Measurements from ENCODE around the gene SCARF2. TPM values are rescaled to one million over a fixed set of nuclear protein-coding genes. Genes with fewer than 3 reads are reported as not detected.
A peak's percentile ranks its signal among the peaks of the same experiment; 100 is the strongest.
"Not testable (repeated sequence)": the region's sequence is repeated elsewhere in the genome, so short reads cannot be mapped to it uniquely, and the experiment has no call there.

SCARF2 gene
- polyA plus RNA-seq, 1 donor = 14.9 TPM

DNA sequence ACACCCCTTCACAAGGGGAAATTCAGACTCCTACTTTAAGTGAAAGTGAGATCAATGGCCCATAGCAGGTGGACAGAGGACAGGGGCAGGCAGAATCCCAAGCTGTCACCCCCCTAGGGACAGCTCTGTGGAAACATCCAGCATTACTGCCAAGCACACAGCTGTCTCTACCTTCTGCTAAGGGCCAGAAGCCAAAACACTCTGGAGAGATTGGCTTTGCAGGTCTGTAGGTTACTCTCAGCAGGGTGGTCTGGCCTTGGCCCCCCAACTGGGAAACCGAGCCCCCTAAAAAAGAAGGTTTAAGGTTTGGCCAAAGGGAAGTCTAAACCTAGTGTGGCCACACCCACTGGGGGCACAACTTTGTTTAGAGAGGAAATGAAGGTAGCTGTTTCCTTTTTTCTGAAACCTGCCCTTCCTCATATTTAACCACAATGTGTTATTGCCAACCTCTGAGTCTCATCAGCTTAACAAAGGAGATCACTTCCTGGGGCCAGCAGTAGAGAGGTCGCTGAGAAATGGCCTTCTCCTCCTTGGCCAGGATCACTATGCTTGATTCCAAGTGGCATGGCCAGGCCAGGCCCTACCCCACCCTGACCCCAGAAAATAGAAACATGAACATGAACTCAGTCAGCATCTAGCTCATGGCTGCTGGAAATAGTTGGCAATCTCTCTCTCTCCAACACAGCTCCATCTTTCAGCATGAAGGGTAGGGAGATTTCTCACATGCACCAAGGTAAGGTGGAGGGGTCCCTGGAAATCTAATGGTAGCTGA lies 25.9 kb upstream of the SCARF2 start:
- DNase-seq = no peak

DNA sequence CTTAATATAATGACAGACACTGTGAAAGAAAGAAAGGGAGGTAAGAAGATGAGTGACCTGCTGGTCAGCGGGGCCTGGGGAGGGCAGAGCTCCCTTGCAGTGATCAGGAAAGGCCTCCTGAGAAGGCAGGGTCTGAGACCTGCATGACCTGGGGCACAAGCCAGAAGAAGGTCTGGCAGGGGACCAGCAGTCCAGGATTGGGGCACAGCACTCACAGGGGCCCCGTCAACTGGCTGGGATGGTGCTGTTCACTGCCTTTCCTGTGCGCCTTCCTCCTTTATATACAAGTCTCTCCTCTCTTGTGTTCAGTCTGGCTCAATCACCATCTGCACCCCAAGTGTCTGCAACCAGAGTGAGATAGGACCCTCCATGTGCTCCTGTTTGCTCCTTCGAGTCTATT lies 22.2 kb upstream of the SCARF2 start:
- DNase-seq = no peak

DNA sequence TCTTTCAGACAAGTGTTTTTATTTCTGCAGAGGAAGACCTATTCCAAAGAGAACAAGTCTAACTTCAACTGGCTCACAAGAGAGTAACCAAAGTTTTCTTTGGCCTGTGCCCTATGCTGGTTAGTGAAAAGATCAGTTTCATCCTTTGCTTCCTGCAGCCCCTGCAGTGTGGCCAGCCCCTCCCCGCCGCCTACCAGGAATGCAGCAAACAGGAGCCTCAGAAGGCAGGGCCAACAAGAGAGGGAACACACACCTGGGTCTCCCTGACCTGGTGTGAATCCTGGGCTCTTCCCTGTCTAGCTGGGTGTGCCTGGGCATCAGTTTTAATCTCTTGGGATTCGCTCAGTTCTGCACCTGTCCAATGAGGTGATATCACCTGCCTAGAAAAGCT lies 21.5 kb upstream of the SCARF2 start:
- DNase-seq = no peak

DNA sequence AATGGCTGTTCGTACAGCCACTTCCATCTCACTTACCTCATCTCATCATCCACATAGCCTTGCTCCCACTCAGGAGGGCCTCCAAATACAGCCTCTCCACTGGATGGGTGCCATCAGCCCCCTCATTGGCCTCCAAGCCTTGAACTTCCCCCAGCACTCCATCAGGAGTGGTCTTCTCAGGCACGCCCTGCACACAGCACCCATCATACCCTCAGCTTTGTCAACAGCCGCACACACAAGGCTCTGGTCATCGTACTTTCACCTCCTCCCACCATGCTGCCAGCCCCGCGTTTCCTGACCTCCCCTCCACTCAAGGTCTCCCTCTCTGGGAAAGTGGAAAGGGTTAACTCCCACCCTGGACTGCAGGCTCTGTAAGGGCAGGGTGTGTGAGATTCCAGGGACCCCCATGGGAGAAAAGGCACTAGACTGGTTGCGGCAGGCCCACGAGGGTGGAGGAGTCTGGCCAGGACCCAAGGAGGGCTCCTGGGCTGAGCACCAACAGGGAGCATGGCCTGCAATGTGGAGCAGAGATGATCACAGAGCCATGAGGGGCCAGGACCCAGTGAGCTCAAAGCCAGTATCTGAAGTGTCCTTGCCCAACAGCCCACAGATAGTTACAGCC lies 21.0 kb upstream of the SCARF2 start:
- no peak for DNase-seq

DNA sequence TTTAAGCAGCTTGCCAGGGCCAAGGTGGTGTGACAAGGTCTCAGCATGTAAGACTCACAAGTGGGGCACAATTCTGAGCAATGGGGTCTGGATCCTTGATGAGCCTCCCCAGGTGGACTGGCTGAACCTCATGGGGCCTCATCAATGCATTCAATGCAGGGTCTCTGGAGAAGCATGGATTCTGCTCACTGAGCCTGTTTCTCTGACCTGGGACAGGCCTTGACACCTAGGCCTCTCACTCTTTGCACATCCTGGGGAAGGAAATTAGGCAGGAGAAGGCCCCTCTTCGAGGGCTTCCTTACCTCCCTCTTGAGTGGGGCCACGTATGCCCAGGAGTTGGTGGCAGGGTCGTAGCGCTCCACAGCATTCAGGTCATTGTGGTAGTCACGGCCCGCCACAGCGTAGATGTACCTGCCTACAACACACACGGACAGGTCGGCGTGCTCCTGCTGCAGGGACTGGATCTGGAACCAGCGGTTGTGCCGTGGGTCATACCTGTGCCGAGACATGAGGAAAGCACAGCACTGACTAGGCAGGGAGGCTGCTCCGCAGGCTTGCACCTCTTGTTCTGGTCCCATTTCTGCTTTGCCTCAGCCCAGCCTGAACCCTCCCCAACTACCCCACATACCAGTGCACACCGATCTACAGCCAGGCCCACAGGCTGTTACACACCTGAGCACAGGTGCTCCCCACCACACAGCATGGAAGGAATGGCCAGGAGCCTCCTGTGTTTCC lies 20.0 kb upstream of the SCARF2 start:
- DNase-seq = no peak

DNA sequence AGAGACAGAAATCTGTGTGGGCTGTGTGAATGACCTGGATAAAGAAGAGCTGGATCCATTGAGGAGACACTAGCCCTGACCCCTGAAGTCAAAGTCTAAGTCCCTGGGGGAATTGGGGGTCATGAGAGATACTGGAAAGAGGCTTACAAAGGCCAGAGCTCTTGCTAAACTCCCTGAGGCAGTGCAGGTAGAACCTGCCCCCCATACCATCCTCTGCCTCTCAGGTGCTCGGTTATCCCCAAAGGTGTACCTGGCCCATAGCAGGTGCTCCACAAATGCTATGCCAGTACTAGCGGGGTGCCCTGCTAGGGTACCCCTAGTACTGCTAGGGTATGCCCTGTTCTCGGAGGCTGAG lies 19.1 kb upstream of the SCARF2 start:
- DNase-seq = no peak

DNA sequence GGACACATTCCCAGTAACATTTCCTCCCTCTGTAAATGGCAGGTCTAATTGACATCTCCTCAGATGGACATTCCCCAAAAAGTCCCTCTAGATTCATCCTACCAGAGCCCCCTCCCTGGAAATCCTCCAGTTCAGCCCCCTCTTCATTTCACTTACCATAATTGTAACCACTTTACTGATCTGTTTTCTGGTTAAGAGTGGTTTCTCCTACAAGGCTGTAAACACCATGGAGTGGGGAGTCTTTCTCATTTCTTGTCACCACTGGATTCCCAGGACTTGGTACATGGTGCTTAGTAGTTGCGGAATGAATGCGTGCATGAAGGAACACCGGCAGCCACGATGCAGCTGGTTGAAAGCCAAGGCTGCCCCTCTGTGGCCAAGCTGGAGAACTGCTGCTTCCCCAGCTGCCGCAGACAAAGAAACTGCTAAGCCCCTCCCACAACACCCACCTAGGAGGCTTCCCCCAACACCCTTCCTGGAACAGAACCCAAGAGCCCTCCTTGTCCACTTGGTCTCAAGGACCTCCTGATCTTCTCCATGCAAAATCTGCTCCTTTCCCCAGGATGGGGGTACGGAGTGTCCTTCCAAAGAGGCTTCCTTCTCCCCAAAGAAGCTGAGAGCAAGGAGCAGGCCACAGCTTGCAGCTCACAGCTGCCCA lies 18.6 kb upstream of the SCARF2 start:
- DNase-seq = peak; percentile 87

DNA sequence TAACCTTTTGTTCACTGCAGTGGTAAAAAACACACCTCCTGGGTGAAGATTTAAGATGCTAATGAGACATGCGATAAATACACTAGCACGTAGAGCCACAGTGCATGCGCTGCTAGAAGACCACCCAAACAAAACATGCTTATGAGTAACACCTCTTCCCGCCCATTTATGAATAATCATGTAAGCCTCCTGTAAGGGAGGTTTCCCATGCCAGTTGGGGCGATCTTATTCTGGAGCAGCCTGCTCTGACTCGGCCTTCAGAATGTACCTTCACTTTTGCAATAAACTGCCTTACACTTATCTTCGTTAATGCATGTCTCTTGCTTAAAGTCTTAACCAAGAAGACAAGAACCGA lies 18.1 kb upstream of the SCARF2 start:
- no peak for DNase-seq

DNA sequence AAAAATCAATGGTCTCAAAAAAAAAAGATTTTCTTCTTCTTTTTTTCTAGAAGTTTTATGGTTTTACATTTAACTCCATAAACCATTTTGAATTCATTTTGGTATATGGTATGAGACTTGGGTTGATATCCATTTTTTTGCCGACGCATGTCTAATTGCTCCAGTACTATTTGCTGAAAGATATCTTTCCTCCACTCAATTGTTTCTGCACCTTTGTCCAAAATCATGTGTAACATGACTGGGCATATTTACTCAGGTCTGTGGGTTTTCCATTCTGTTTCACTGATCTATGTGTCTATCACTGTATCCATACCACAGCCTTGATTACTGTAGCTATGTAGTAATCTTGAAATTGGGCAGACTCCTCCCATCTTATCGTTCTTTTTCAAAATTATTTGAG lies 15.6 kb upstream of the SCARF2 start:
- DNase-seq = no peak

DNA sequence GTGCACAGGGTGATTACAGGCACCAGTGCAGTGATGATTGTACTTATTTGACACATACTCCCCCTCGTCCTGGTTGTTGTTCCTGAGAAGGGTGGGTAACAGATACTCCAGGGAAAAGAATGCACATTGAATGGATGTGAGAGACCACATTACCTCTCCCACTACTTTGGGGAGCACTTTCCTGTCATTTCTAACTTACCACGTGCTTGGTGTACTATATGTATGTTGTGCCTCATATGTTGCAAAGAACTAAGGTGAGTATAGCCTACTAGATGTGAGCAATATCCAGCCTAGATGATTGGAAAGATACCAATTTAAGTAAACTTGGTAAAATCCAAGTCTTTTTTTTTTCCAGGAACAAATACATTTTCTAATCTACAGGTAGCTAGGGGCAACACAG lies 14.3 kb upstream of the SCARF2 start:
- no peak for DNase-seq

DNA sequence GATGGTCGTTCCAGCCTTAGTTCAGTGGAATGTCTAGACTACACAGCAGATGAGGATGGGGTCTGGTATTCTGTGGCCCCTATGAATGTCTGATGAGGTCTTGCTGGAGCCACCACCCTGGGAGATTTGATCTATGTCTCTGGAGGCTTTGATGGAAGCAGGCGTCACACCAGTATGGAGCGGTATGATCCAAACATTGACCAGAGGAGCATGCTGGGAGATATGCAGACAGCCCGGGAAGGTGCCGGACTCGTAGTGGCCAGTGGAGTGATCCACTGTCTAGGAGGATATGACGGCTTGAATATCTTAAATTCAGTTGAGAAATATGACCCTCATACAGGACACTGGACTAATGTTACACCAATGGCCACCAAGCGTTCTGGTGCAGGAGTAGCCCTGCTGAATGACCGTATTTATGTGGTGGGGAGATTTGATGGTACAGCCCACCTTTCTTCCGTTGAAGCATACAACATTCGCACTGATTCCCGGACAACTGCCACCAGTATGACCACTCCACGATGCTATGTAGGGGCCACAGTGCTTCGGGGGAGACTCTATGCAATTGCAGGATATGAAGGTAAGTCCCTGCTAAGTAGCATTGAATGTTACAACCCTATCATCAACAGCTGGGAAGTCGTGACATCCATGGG lies 13.6 kb upstream of the SCARF2 start:
- not testable (repeated sequence) for DNase-seq

DNA sequence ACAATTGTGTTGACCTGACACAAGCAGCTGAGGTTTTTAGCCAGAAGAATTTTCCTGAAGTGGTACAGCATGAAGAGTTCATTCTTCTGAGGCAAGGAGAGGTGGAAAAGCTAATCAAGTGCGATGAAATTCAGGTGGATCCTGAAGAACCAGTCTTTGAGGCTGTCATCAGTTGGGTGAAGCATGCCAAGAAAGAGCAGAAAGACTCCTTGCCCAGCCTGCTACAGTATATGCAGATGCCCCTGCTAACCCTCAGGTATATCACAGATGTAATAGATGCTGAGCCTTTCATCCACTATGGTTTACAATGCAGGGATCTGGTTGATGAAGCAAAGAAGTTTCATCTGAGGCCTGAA lies 12.9 kb upstream of the SCARF2 start:
- DNase-seq = no peak

DNA sequence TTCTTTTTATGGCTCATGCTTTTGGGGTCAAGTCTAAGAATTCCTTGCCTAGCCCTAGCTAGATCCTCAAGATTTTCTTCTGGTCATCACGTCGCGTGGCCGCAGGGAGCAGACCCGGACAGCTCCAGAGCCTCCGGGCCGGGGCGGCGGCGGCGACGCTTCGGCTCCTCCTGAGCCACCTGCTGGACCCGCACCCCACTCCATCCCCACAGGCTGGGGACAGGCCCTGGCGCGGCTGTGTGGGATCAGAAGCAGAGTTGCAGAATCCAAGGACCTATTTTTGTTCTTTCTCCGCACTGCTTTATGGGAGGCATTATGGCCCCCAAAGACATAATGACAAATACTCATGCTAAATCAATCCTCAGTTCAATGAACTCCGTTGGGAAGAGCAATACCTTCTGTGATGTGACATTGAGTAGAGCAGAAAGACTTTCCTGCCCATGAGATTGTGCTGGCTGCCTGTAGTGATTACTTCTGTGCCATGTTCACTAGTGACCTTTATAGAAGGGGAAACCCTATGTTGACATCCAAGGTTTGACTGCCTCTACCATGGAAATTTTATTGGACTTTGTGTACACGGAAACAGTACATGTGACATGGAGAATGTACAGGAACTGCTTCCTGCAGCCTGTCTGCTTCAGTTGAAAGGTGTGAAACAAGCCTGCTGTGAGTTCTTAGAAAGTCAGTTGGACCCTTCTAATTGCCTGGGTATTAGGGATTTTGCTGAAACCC lies 12.4 kb upstream of the SCARF2 start:
- no peak for DNase-seq

DNA sequence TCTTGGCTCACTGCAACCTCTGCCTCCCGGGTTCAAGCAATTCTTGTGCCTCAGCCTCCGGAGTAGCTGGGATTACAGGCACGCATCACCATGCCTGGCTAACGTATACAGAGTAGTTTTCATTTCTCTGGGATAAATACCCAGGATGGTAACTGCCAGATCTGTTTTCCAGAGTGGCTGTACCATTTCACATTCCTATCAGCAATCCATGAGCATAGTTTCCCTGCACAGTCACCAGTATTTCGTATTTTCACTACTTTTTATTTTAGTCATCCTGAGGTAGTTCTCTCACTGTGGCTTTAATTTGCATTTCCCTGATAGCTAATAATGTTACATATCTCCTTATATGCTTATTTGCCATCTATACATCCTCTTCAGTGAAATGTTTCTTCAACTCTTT lies 11.0 kb upstream of the SCARF2 start:
- no peak for DNase-seq

DNA sequence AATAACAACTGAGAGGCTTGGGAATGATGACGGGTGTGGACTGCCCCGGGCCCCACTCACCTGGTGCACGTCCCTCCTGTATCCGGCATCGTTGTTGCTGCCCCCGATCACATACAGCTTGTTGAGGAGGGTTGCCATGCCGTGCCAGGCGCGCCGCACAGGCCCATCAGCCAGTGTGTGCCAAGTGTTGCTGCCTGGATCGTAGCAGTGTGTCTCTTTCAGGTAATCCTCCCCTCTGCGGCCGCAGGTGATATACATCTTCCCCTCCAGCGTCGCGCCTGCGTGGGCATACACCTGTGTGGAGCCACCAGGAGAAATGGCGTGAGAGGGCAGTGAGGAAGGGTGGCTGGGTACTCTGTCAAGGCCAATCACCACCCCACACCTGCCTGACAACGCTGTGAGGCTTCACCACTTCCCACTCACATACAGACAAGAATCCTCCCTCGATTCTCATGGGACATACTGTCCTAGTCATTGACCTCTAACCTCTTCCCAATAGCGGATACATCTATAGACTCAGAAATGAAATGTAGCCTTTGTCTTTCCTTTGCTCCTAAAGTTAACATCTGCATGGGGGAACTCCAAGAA lies 8.9 kb upstream of the SCARF2 start:
- no peak for DNase-seq

DNA sequence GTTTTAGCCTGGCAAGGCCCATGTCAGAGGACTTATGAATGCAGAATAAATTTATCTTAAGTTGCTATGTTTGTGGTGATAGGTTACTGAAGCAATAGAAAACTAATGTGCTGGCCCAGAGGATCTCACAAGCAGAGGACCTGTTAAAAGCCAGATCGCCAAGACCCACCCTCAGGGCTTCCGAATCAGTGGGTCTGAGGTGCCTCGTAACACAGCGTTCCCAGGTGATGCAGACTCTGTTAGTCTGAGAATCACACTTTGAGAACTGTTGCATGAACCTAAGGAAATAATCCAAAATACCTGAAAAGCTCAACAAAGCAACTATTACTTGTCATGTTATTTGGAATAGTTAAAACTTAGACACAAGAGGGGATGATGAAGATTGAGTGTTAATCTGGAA lies 6.7 kb upstream of the SCARF2 start:
- no peak for DNase-seq

DNA sequence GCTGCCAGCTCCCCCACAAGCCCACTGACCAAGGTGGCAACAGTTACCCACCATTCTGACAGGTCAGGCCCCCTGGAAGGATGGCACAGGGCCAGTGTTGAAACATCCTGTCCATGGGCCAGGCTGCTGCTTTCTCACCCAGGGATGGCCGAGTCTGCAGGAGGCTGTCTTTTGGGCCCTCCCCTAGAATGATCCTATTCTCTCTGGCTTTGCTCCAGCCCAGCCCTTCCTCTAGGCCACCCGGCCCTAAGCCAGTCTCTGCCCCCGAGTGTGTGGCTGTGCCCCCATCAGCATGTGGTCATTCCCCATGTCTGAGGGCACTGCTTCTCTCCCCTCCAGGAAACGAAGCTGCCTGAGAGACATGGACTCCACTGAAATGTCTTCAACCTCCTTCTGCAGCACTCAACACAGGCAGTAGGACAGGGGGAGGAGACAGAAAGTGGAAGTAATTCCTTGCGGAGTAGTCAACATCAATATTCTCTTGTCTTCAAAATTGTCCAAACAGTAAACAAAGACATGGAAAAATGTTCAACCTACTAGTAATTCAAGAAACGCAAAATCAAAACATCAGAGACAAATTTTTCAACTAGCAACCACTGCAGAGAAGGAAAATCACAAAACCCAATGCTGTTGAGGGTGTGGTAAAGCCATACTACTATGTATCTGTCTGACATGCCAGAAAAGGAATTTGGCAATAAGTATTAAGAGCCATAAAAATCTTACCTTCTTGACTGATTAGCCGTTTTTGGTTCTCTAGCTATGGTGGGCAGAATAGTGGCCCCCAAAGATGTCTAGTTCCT lies 5.1 kb upstream of the SCARF2 start:
- no peak for DNase-seq

DNA sequence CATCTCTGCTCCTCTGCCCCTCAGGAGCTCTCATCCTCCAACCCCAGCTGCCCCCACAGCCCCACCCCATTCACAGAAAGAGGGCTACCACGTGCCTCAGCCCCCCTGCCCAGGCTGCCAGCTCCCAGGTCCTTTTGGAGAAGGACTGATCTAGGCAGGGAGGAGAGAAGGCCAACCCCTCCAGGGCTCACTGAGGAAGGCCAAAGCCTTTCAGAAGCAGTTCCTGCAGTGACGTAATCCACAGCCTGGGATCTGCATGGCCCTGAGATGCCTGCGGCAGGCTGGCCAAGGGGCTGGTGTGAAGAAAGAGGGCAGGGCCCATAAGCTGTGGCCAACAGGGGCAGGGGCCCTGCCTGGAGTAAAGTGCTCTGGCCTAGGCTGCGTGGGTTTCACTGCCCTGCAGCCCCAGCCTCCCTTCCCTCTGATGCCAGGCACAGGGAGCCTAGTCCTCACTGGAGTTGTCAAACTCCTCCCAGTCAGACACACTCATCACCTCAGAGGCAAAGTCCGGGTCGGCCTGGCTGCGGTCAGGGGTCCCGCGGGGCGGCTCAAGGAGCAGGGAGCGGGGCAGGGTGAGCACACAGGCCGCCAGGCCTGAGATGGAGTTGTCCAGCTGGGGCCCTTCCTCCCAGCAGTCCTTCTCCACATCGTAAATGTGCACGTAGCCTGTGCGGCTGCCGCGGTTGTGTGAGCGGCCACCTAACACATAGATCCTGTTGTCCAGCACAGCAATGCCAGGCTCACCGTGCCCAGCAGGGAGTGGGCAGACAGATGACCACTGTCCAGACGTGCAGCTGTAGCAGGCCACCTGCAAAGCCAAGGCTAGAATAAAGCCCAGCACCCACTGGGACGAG lies 4.2 kb upstream of the SCARF2 start:
- DNase-seq = no peak

DNA sequence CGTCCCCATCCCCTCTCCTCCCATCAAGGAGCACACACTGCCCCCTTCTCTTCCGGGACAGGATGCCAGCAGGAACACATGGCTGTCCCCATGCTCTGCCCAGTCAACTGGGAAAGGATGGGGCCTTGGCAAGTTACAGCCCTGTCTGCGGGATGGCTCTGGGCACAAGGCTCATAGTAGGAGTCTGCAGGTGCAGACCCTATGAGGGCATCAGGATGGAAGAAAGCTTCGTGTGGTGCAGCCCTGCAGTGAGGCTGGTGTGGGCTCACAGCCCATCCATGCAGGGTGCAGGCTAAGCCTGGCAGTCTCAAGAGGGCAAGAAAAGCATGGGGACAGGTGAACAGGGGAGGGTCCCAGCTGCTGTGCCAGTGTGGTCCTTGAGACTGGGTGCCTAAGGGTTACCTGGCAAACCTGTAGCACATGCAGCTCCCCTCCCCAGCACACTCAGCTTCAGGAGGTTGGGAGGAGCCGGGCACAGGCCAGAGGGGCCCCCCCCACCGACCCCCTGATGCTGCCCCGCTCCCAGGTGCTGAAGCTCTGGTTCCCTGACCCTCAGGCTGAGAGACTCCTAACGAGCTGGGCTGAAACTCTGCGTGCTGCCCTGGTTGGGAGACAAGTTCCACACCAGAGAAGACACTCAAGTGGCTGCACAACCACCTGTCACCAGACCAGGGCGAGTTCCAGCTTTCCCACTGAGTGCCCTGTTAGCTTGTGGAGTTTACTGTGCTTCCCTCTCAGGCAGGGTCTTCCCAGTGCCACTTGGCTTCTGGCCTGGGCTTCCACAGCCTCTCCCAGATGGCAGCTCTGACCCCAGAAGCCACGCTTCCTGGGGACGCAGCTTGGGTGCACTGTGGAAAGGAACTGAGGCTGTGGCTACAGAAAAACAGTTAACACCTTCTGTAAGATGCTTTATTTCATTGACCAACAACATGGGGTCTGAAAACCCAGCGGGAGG lies 3.3 kb upstream of the SCARF2 start:
- no peak for DNase-seq
